Mesangial cell (primary cell): ENCODE data around the gene GPRASP1. TPM values are rescaled to one million over a fixed set of nuclear protein-coding genes. Genes with fewer than 3 reads are reported as not detected.

Source experiments
- total RNA-seq: library from RNA; depleted of rRNA; stranded (reverse); fragments of >200 nt; gene quantifications from 2 replicates; pipeline ENCODE4 v1.2.3, GENCODE V29; 2015

Gene GPRASP1
- 0.33 and 0.38 TPM in 2 replicates for total RNA-seq

GRCh38 chrX:102651242-102652011 lies at the start of gene GPRASP1:
Gene GPRASP1, plus strand, starts transcription at chrX:102651483. Its CDS starts 2,431 bp downstream, at chrX:102653914.

Other genes with a start within 250 kb of the GPRASP1 start
- gene NXF2B, start 211.5 kb upstream of the GPRASP1 start, total RNA-seq: not detected in 2 replicates
- not detected in 2 replicates for gene TCP11X2, start 179.7 kb upstream of the GPRASP1 start, total RNA-seq
- gene TMSB15A, start 134.7 kb upstream of the GPRASP1 start, total RNA-seq: 5.3 and 19.9 TPM in 2 replicates
- 12.5 and 13.1 TPM in 2 replicates for gene ARMCX5, start 52.0 kb upstream of the GPRASP1 start, total RNA-seq
- gene GPRASP2, start 61.0 kb downstream of the GPRASP1 start, total RNA-seq: 5.4 and 9.0 TPM in 2 replicates
- 1.3 and 1.8 TPM in 2 replicates for gene GPRASP3, start 69.3 kb downstream of the GPRASP1 start, total RNA-seq